Activated T-helper 1 cell treated with Interleukin-2 at 50 U/mL for 16 hours (primary cell): ENCODE data around the gene TRIO.

Experiments
- DNase-seq: peaks from one replicate; pipeline ENCODE4 v3.0.0-alpha.2; 2020; ENCODE audit warnings: low read depth

TRIO gene

GRCh38 chr5:14438195-14438606 lies 295.1 kb downstream of the TRIO start:
- DNase-seq, result no peak

DNA sequence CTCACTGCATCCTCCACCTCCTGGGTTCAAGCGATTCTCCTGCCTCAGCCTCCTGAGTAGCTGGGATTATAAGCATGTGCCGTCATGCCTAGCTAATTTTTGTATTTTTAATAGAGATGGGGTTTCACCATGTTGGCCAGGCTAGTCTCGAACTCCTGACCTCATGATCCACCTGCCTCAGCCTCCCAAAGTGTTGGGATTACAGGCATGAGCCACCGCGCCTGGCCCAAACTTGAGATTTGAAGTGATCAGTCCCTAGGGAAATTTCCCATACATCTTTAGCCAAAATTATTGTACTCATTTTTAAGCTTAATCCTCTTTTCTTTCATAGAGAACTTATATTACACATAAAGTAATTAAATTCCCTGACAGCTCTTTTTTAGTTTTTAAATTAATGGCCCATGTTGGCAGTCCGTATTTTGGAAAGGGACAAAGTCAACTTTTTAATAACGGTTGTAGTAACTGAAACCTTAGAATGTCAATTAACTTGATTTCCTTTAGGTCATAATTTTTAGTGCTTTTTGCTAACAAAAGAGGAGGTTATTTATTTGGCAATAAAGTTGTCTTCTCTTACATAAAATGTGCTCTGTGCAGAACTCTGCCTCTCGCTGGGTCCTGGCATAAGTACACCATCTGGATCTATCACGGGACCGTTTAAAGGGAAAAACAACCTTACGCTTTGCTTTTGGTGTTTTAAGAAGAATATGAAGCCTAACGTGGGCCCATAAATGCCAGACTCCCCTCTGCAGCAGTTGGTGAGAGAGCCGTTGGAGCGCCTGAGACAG lies 296.1 kb downstream of the TRIO start:
- no peak for DNase-seq

DNA sequence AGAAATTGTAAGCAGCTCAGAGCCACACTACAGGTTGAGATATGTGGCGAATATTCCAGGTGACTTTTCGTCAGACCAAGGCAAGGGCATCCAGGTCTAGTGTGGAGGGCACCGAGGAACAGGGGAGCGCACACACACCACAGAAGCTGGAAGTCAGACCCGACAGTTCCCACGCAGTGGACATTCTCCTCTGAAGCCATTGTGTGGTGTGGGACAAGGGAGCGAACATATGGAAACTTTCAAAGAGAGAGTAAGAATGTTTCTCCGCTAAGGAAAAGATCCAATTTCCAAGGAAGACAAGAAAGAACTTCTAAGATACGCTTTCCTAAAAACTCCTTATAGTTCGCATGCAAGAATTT lies 297.1 kb downstream of the TRIO start:
- DNase-seq, result no peak

- no peak for DNase-seq
Measured at GRCh38 chr5:14440582-14441431, 297.7 kb downstream of the TRIO start.

GRCh38 chr5:14441641-14442040 lies 298.5 kb downstream of the TRIO start:
- DNase-seq, result no peak

DNA sequence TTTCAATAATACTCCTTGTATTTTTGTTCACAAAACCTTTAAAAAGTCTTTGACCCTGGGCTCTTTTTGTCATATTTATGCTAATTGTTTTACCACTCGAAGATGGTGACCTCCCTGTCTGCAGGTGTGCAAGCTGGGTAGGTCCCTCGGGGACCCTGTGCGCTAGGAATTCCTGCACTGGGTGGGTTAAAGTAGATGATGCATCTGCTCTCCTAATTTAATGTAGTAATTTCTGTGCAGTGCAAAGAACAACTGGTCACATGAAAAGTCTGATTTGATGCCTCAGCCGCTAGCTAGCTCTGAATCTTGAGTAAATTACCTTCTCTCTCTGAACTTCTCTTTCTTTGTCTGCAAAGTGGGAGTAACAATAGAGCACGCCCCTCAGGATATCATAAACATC lies 299.4 kb downstream of the TRIO start:
- no peak for DNase-seq

DNA sequence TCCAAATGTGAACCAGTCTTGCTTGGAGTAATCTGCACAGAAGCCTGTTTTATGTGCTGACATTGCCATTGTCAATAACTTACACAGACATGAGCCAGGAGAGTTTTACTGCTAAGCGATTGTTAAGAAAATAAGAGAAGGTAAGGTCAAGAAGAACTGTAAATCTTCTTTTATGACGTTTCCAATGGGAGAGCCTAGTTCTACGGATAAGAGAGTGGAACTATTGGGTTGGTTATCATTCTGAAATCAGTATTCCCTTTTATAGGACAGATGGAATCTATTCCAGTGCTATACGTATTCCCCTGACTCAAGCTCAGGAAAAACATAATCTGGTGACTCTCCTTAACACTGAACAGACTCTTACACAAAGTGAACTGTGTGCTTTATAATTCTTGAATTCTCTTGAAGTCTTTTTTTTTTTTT lies 300.5 kb downstream of the TRIO start:
- no peak for DNase-seq

DNA sequence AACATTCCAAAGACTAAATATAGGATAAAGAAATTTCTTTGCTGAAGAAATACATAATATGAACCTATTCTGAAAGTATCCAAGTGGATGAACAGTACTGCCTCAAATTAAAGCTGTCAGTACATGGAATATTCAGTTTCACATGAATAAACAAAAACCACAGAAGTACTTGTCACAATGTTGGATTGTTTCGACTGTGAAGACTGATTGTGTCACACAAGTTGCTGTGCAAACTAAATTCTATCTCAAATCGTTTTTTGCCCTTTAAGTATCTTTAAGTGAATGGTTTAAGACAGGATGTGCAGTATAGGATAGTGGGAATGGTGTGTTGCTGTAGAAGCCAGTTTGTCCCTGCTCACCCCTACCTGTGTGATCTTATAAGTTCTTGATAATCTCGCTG lies 301.0 kb downstream of the TRIO start:
- no peak for DNase-seq

DNA sequence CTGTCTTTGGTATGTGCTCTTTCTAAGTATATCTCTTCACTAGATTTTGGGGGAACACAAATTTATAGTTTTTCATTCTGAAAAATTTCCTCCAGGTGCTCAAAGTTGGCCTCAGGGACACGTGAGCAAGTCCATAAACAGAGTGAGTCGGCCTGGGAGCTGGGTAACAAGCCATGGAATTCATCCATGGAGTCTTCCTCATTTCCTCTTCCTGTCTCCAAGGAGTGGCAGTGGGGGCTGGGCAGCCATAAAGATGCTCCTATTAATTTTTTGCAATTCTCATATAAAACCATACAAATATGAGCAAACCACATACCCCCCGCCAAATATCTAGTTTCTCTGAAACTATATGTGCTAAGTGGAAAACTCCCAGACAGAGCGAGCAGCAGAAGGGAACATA lies 301.9 kb downstream of the TRIO start:
- no peak for DNase-seq

GRCh38 chr5:14445576-14446290 lies 302.6 kb downstream of the TRIO start:
- DNase-seq, result no peak

- DNase-seq, result no peak
Measured at GRCh38 chr5:14447958-14448911, 305.1 kb downstream of the TRIO start.

GRCh38 chr5:14449052-14449661 lies 306.0 kb downstream of the TRIO start:
- DNase-seq, result no peak

GRCh38 chr5:14450018-14450524 lies 306.9 kb downstream of the TRIO start:
- no peak for DNase-seq

DNA sequence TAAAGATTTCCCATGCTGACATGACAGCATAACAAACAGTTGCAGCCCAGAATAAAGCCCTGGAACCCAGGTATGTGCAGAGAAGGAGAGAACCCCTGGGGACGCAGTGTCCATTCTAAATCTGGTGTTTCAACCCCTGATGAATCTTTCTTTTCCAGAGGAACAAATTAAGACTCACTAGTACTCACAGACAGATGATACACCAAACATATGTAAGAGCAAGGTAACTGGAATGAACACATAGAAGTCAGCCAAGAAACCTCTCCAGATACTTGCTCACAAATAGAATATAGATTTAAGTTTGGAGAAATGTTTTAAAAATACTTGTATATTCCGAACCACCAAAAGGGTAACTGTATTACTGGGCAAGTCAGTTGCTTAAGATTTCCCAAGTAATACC lies 307.6 kb downstream of the TRIO start:
- no peak for DNase-seq

DNA sequence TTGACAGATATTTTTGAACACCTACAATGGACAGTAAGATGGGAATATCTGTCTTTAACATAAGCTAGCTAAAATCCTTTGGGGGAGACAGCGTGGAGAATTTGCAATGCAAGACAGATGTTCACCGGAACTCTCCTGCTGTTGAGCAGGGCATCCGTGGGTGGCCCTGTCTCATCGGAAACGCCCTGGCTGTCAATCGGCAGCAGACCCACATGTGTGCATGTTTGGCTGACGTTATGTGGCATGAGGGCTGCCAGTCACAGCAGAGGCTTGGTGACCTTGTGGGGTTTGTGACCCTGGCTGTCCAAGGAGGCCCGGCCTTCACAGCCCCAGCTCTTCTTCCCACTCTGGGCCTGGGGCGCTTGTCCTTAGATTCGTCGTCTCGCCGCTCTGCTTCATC lies 308.7 kb downstream of the TRIO start:
- DNase-seq, result no peak

- DNase-seq, result no peak
Measured at GRCh38 chr5:14452685-14453454, 309.7 kb downstream of the TRIO start.

DNA sequence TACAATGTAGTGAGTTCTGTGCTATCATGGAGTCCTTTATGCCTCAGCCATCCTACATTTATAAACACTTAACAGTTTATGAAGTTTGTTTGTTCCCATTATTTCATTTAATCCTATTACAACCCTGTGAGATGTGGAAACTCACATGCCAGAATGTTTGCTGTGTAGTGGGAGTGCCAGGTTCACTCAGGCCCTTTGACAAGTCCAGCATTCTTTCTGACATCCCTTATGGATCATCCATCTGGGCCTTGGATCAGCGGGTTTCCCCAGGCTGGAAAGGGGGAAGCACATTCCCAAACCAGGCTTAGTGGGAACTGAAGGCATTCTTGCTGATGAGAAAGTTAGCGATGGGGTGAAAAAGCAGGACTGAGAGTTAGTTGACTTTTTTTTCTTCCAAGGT lies 310.3 kb downstream of the TRIO start:
- DNase-seq, result no peak

- no peak for DNase-seq
Measured at GRCh38 chr5:14455814-14456321, 312.7 kb downstream of the TRIO start.

DNA sequence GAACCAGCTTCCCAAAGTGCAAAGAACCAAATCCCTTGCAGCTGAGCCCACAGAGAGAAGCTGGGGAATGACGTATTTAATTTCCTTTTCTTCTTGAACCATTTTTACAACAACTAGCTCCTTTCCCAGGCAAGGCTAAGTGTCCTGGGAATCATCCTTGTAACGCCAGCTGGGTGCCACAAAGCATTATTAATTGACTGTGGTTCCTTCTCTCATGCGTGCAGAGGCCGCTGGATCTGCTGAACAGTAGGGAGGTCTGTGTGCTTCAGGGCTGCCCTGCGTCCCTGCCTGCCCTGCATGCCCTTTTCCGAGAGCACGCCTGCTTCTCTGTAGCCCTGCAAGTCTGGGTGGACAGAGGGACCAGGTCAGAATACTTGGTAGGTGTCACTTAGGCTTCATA lies 314.3 kb downstream of the TRIO start:
- DNase-seq, result no peak

GRCh38 chr5:14458414-14458813 lies 315.3 kb downstream of the TRIO start:
- no peak for DNase-seq
